NOMO-1 treated with dmso at 0.1 percent for 144 hours (cell line): ENCODE results near the gene YPEL2.
A peak's percentile ranks its signal among the peaks of the same experiment; 100 is the strongest.

Experiments
- DNase-seq: peaks from one replicate; lab custom pipeline; 2025; ENCODE audit not compliant: unreplicated experiment; lab: John Stamatoyannopoulos, UW

YPEL2 gene

DNA sequence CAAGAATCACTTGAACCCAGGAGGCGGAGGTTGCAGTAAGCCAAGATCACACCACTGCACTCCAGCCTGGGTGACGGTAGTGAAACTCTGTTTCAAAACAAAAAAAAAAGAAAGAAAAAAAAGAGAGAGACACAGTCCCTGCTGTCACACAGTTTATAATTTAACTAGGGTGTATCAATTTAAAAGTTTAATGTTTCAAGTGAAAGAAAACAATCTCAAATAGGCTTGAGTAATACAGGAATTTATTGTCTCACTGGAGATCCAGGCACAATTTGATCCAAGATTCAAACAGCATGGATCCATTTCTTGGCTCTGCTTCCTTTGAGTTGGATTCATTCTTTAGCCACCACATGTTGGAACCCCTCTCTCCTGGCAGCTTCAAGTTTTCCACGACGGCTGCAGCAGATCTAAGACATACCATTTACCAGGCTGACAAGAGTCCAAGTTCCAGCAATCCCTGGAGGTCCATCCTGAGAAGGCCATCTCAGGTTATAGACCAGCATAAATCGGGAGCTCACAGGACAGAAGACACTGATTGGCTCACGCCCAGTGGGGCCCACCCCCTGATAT, 97.5 kb downstream of the YPEL2 start:
- no peak for DNase-seq

DNA sequence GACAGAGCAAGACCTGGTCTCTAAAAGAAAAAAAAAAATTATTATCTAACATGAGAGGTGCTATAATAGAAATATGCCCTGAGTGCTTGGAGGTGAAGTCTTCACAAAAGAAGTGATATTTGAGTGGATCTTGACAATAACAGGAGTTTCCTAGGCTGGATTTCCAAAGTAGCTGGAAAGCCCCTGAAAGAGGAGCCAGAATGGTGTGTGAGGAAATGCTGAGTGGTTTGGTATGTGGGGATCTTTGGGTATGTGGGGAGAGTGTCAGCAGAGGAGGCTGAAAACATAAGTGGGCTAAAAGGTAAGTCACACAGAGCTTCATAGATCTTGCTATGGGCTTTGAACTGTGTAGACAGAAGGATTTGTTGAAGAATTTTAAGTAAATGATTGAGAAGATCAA, 100.1 kb downstream of the YPEL2 start:
- no peak for DNase-seq

DNA sequence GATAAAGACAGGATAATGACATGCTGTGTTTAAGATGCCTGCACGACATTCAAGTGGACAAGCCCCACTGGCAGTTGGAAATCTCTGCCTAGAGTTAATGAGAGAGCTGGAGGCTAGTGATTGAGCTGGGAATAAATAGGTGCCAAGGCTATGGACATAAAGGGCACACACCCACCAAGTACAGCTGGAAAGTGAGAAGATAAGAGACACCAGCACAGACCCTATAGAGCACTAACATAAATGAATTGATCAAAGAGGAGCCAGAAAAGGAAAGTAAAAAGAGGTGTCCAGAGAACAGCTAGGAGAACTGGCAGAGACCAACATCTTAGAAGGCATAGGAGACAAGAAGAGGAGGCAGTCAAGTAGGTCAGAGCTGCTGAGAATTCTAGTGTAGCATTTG, 101.2 kb downstream of the YPEL2 start:
- DNase-seq: no peak

DNA sequence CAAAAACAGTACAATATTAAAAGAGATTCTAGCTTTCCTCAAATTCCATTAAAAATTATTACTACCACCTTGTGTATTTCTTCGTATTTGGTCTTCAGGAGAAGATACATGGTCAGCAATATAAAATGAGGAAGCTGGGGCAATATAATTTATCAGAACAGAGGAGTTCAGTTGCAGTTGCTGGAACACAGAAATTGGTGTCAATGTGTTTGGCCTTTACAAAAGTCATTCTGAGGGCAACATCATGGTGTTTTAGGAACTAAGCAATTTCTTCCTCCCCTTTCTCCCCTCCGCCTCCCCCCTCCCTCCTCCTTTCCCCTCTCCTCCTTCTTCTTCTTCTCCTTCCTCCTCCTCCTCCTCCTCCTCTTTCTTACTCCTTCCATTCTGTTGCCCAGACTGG, 102.1 kb downstream of the YPEL2 start:
- no peak for DNase-seq

DNA sequence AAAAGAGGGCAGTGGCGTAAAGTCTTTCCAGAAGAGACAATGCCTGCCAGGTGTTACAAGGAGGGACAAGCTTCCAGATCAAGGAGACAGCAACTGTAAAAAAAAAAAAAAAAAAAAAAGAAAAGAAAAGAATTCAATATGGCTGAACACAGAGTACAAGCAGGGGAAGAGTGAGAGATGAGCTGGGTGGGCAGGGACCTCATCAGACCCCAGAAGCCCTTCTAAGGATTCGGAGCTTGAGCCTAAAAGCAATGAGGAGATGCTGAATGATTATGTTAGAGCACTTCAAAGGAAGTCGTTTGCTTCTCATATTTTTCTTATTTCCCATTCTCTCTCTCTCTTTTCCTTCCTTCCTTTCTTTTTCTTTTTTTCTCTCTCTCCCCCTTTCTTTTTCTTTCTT, 103.0 kb downstream of the YPEL2 start:
- no peak for DNase-seq

DNA sequence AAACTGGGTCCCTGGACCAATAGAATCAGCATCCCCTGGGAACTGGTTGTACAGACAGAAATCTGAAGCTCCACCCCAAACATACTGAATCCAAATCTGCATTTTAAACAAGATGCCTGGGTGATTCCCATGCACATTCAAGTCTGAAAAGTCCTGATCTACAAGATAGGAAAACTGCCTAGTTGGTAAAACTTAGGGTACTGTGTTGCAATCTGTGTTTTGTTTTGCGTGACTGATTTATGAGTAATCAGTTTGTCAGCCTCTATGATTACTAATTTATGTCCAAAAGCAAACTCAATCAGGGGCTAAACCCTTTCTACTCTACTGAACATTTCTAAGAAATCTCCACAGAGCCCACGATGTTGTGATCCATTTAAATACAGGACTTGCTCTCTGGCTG, 103.8 kb downstream of the YPEL2 start:
- DNase-seq: no peak

DNA sequence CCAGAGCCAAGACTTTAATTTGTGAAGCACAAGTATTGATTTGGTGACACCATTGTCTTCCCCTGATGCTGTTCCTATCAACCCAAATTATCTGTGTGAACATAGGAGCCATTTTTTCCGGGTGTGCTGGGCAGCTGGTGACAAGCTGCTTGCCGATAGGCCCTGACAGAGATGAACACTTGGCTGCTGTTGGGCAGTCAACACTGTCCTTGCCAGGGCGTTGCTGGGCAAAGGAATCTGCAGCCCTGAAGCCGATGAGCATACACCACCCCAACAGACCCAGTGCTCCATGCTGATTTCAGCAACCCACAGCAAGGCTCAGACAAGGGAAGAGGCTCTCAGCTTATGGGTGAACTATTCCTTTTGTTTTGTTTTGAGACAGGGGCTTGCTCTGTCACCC, 105.4 kb downstream of the YPEL2 start:
- DNase-seq: no peak

DNA sequence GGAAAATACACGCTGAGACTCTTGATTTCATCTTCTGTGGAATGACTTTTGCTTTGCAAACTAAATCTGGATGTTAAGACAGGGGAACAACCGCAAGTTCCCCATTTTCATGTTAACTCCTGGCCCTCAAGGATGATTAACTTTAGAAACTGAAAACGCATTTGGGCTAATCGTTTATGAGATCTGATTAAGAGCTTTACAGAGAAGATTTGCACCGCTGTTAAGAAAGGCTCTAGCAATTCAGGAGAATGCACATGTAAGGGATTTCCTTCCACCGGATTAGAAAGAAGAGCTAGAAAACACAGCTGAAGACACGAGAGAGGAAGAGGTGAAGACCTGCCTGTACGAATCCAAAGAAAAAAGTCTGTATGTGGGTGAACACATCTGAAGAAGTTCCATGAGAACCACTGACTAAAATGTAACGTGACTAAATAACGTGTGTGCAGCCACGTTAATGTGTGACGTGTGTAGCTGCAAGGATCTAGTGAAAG, 106.4 kb downstream of the YPEL2 start:
- peak; percentile 77 for DNase-seq

DNA sequence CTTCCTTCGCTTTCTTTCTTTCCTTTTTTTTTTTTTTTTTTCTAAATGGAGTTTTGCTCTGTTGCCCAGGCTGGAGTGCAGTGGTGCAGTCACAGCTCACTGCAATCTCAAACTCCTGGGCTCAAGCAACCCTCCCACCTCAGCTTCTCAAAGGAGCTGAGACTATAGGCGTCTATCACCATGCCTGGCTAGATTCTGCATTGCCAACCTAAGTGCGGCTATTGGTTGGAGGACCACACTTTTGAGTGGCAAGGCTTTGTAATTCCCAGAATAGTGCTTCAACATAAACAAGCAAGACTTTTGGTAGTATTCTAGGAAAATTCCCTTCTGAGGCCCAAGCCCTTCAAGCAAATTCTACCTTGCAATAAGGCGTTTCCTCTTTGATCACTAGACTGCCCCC, 107.8 kb downstream of the YPEL2 start:
- no peak for DNase-seq

DNA sequence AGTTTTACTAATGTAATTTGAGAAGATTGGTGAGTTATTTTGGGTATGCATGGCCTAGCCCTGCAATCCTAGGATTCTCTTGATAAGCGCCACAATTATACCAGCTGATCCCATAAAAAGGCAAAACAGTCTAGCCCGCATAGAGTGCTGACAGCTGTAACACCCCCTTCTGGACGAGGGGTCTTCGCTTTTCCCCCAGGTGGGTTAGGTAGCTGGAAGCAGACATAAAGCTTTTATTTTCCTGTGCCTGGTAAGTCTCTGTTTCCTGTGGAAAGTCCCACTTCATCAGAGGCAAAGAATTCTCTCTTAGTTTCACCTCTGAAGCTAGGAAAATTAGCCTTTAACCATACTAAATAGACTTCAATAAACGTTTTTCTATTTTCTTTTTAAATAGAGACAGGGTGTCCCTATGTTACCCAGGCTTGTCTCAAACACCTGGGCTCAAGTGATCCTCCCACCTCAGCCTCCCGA, 108.3 kb downstream of the YPEL2 start:
- no peak for DNase-seq

DNA sequence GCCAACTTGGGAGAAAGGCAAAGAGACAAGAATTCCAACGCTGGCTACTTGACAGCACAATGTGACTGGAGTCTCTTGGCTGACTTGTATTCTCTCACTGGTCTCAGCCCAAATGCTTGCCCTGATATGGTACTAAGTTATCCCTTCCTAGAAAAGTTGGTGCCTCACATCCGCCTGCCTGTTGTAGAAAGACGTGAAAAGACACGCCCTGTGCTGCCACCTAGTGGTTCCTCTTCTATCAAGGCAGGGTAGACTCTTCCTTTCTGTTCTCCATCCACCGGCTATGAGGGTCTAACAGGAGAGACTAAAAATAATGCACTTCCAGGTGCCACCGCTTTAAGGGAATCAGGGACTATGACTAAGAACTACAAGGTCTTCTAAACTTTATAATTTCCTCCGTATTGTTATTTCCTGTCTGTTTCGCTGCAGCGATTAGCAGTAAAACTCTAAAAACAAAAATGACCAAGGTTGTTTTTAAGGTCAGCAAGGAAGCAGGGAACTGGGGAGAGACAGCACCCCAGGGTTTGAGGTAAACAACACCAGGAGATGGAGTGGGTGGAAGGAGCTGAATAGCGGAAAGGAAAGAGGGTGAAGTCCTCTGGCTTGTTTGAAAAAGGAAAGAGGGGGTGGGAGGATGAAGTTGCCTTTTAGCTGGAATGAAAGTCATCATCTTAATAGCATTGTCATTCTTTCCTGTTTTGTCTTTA, 109.5 kb downstream of the YPEL2 start:
- peak; percentile 77 for DNase-seq

DNA sequence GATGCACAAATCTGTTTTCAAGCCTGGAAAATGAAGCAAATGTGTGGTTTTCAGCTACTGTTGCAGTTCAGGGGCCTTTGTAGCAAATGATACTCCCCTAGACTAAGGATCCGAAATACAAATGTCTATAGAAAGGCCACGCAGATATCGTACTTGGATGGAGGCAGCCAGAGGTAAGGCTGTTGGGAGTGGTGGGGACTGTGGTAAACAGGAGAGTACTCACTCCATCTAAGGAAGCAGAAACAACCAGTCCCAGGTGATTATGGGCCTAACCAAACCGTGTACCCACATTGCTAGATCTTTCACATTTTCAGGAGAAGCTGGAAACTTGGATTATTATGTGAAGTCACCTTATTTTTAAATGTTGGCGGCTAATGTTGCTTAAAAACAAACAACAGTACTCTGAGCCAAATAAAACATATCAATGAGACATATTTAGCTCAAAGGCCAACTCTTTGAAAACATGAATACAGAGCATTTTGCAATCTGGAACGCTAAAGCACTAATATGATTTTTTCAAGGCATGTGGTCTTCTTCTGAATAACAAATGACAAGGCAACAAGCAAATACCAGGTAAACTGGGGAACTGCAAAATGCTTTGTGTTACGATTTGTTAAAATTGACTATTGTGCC, 110.1 kb downstream of the YPEL2 start:
- no peak for DNase-seq

DNA sequence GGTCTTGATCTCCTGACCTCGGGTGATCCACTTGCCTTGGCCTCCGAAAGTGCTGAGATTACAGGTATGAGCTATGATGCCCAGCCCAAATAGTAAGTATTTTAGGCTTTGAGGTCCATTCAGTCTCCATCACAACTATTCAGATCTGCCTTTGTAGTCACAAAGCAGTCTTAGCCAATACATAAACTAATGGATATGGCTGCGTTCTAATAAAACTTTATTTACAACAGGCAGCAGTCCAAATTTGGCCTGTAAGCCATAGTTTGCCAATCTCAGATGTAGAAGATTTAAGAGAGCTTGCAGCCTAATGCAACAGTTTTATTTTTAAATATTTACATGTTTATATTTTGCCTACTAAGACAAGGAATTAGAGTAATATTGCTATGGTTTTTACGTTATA, 111.7 kb downstream of the YPEL2 start:
- DNase-seq: no peak
